ENCODE measurements around the gene PLIN1.

PLIN1 gene

GRCh38 chr15:89627256-89627970, 51.8 kb downstream of the PLIN1 start:
- DNase-seq (ENCODE audit: low read depth in 2 of 2) = no peak

GRCh38 chr15:89625716-89626115, 53.5 kb downstream of the PLIN1 start:
- no peak for DNase-seq (ENCODE audit: low read depth in 2 of 2)

DNA sequence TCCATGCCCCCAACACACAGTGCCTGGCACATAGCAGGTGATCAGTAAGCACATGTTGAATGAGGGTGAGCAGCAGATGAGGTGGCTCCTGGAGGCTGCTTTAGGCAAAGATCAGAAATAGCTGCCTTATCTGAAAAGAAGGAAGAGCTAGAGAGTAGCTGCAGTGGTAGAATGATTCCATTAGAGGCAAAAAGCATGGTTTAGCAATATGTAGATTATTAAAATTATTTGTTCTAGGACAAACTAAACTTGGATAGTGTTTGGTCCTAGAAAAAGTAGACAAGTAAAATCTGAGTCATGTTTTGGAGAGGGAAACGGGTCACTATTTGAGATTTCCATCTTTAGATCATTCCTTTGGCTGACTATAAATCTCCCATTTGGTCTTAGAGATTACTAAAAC, 56.0 kb downstream of the PLIN1 start:
- DNase-seq (ENCODE audit: low read depth in 2 of 2) = no peak

DNA sequence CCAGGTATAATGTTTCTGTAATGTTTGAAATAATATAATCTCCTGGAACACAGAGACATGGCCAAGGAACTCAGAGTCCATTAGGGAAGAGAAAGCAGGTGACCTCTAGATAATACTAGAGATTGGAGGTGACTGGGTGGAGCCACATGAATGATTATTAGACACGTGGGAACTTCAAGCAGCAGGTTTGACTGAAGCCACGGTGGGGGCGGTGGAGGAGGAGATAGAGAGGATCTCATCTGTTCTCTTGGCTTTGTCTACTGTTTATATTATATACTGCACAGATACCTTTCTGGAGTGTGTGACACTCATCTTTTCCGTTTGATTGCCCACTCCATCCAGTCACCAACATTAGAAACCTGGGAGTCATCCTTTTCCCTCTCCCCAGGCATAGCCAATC, 57.6 kb downstream of the PLIN1 start:
- DNase-seq (ENCODE audit: low read depth in 2 of 2) = no peak

DNA sequence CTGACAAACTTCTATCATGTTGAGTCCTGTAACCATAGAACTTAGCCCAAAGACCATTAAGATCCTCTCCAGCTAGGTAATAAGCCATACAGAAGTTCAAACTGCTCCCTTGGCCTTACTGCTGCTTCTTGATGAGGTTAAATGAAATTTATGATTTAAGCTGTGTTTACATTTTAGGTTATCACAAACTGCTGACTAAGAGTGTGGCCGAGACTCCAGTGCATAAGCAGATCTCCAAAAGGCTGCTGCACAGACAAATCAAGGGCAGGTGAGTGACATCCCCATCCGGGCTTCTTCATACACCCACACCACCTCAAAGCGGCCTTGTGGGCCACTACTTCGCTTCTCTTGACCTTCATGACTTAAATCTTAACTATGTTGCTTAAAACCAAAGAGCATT, 62.9 kb downstream of the PLIN1 start:
- no peak for DNase-seq (ENCODE audit: low read depth in 2 of 2)

DNA sequence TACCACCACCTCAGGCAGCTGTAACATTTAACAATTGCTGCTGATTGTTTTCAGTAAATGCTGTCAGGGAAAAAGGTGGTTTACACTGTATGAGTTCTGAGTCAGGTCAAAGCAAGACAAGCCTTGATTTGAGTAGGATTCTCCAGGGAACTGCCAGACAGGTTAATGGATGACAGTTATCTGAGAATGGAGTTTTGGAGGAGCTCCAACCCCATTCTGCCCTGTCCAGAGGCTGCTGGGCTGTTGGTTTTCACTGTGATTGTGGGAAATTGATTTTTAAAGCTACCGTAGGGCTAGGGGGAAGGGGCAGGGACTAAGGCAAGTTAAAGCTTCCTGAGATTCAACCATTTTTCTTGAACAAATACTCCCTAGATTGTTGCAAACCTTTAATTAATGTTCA, 64.0 kb downstream of the PLIN1 start:
- DNase-seq (ENCODE audit: low read depth in 2 of 2) = no peak

Measured in stimulated activated CD8-positive, alpha-beta memory T cell treated with anti-CD3 and anti-CD28 coated beads, Interleukin-7, amount 100 ng/mL, for 1 hour (primary cell).